Lung (tissue), 12 donors: ENCODE data around the gene TRIM54. TPM values are rescaled to one million over a fixed set of nuclear protein-coding genes. Genes with fewer than 3 reads are reported as not detected.

Source experiments
- ATAC-seq: fragments of 200-7000 bp; cut with Tn5 transposase; one replicate; pipeline ENCODE4 v1.9.1; 2020; ENCODE audit warnings: moderate number of reproducible peaks; ENCODE audit not compliant: insufficient read depth, low FRiP score
- DNase-seq, 3 donors: peaks; one replicate each; pipeline ENCODE4 v3.0.0-alpha.2; 2013 to 2017
- H3K27ac ChIP-seq, 2 donors: one replicate each; pipeline ENCODE4 v1.5.1; 2013; ENCODE audit warnings: mild to moderate bottlenecking in 2 of 2, moderate library complexity in 2 of 2, control low read depth in 1 of 2, inconsistent platforms in 1 of 2, low read depth in 1 of 2, low read length in 1 of 2
- H3K27me3 ChIP-seq, 3 donors: one replicate each; pipeline ENCODE4 v1.5.1; 2013; ENCODE audit warnings: low read length in 2 of 3; ENCODE audit not compliant: control insufficient read depth in 3 of 3, insufficient read depth in 3 of 3
- H3K36me3 ChIP-seq, 4 donors: one replicate each; pipeline ENCODE4 v1.5.1; 2013; ENCODE audit warnings: low read length in 4 of 4, mild to moderate bottlenecking in 1 of 4, moderate library complexity in 1 of 4; ENCODE audit not compliant: control insufficient read depth in 4 of 4, insufficient read depth in 4 of 4
- H3K4me1 ChIP-seq, 5 donors: one replicate each; pipeline ENCODE4 v1.5.1; 2013; ENCODE audit warnings: low read length in 5 of 5, mild to moderate bottlenecking in 2 of 5, moderate library complexity in 1 of 5; ENCODE audit not compliant: control insufficient read depth in 5 of 5, insufficient read depth in 5 of 5
- H3K4me3 ChIP-seq: one replicate; pipeline ENCODE4 v1.5.1; 2013; ENCODE audit warnings: mild to moderate bottlenecking, control low read depth, moderate library complexity
- H3K9ac ChIP-seq, 2 donors: one replicate each; pipeline ENCODE4 v1.5.1; 2013; ENCODE audit warnings: low read length in 2 of 2, control low read depth in 1 of 2; ENCODE audit not compliant: insufficient read depth in 1 of 2
- H3K9me3 ChIP-seq, 4 donors: one replicate each; pipeline ENCODE4 v1.5.1; 2013; ENCODE audit warnings: low read length in 3 of 4, mild to moderate bottlenecking in 1 of 4, moderate library complexity in 1 of 4; ENCODE audit not compliant: control insufficient read depth in 4 of 4, insufficient read depth in 3 of 4
- CTCF ChIP-seq: IDR thresholded peaks from 2 replicates; pipeline ENCODE4 v1.5.1; 2012; ENCODE audit warnings: mild to moderate bottlenecking; ENCODE audit errors: control extremely low read depth, extremely low read depth
- WGBS, 2 donors: extraction: QIAGEN DNeasy Blood & Tissue Kit; methylation state at CpG; one replicate each; pipeline ENCODE4 v1.1.7; 2013; 5-methylcytosine and 5-hydroxymethylcytosine counted together
- polyA plus RNA-seq, 2 donors: library from polyadenylated mRNA; stranded (reverse); fragments of 200-250 nt; gene quantifications; one replicate each; pipeline ENCODE4 v1.2.1, GENCODE V29; 2013
- total RNA-seq, 2 donors: library from RNA; depleted of rRNA in 1 of 2; stranded (reverse); fragments of >200 nt in 1 of 2; gene quantifications; one replicate each; pipeline ENCODE4 v1.2.1, GENCODE V29; 2014 to 2021
- donor health status: control.
- donor health status: control.
- donor health status: Bipolar disorder and iron deficiency.
- donor health status: healthy.
- donor health status: DM: yes; HTN: yes; CAD: no.

TRIM54 gene
- total and polyA plus RNA-seq, 4 donors, result 0.09 to 0.48 (median 0.13) TPM

GRCh38 chr2:27278010-27278409 is 4.2 kb upstream of the TRIM54 start:
- H3K4me3 ChIP-seq, result no peak overlapping the region
- H3K27ac ChIP-seq, result no peak overlapping the region
- H3K9me3 ChIP-seq, result no peaks in the 10 kb centered on the region
- no peaks in the 10 kb centered on the region for H3K36me3 ChIP-seq
- TF ChIP-seq CTCF, result no peak
- no peak overlapping the region for H3K9ac ChIP-seq
- H3K27me3 ChIP-seq, result peaks cover 0 to 18% (median 6%) of the 10 kb centered on the region in 3 donors
- H3K4me1 ChIP-seq, result peaks cover 0 to 9% (median 0%) of the 10 kb centered on the region in 5 donors
- DNase-seq (no peak), ATAC-seq (no peak)
- 86 to 92% methylated on average over 1 of the region's 1 CpG for WGBS, 2 donors

- TF ChIP-seq CTCF, result no peak
- DNase-seq (no peak), ATAC-seq (no peak)
- WGBS, 2 donors, result 78 to 83% methylated on average over 3 of the region's 3 CpGs
- H3K27me3 ChIP-seq, result peaks cover 0 to 14% (median 10%) of the 10 kb centered on the region in 3 donors
- H3K4me1 ChIP-seq, result peaks cover 0 to 9% (median 0%) of the 10 kb centered on the region in 5 donors
- H3K36me3 ChIP-seq, result no peaks in the 10 kb centered on the region
- H3K9ac ChIP-seq, result no peak overlapping the region
- no peak overlapping the region for H3K4me3 ChIP-seq
- H3K27ac ChIP-seq, result peak overlapping the region in 1 of 2 donors; percentile 86
- no peaks in the 10 kb centered on the region for H3K9me3 ChIP-seq
These were observed 1.4 kb upstream of the TRIM54 start for GRCh38 chr2:27280826-27281225.

GRCh38 chr2:27281442-27281841 is 787 bp upstream of the TRIM54 start:
- 75 to 80% methylated on average over 3 of the region's 3 CpGs for WGBS, 2 donors
- Histone ChIP-seq H3K4me3 (no peak overlapping the region), H3K9ac (no peak overlapping the region), H3K36me3 (no peaks in the 10 kb centered on the region), H3K27ac (peak overlapping the region in 1 of 2 donors; percentile 86), H3K4me1 (peaks cover 0 to 9% (median 0%) of the 10 kb centered on the region in 5 donors), H3K9me3 (no peaks in the 10 kb centered on the region), H3K27me3 (peaks cover 0 to 12% (median 10%) of the 10 kb centered on the region in 3 donors)
- DNase-seq (no peak), ATAC-seq (no peak)
- TF ChIP-seq CTCF, result no peak

GRCh38 chr2:27282892-27283291 is 663 bp downstream of the TRIM54 start:
- Histone ChIP-seq H3K4me1 (peaks cover 0 to 12% (median 0%) of the 10 kb centered on the region in 5 donors), H3K4me3 (no peak overlapping the region), H3K9me3 (peaks cover 0 to 2% (median 0%) of the 10 kb centered on the region in 4 donors), H3K27ac (peak overlapping the region in 1 of 2 donors; percentile 86), H3K36me3 (no peaks in the 10 kb centered on the region), H3K27me3 (peaks cover 0 to 15% (median 10%) of the 10 kb centered on the region in 3 donors), H3K9ac (no peak overlapping the region)
- no peak for TF ChIP-seq CTCF
- DNase-seq (no peak), ATAC-seq (no peak)
- WGBS, 2 donors, result 52 to 73% methylated on average over 5 of the region's 5 CpGs
